ENCODE data around the gene KCNN4.

Gene KCNN4

DNA sequence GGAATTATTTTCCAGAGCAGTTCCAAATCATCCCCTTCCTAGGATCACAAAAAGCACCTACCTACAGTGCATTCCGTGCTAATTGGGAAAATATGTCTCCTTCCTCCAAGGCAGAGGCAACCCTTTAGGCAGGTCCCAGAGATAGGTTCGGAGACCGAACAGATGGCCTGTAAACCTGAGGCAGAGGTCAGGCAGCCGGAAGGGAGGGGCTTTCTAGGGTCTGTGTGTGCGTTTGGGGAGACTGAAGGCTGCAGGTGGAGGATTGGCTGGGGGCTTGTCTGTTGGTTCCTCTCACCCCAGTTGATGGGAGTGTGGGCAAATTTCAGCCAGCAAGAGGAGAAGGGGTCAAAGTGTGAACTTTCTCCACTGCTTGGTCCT lies 7.1 kb downstream of the KCNN4 start:
- TF ChIP-seq, protein P1, sequence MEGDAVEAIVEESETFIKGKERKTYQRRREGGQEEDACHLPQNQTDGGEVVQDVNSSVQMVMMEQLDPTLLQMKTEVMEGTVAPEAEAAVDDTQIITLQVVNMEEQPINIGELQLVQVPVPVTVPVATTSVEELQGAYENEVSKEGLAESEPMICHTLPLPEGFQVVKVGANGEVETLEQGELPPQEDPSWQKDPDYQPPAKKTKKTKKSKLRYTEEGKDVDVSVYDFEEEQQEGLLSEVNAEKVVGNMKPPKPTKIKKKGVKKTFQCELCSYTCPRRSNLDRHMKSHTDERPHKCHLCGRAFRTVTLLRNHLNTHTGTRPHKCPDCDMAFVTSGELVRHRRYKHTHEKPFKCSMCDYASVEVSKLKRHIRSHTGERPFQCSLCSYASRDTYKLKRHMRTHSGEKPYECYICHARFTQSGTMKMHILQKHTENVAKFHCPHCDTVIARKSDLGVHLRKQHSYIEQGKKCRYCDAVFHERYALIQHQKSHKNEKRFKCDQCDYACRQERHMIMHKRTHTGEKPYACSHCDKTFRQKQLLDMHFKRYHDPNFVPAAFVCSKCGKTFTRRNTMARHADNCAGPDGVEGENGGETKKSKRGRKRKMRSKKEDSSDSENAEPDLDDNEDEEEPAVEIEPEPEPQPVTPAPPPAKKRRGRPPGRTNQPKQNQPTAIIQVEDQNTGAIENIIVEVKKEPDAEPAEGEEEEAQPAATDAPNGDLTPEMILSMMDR (IDR thresholded peaks at IDR 0.05; ENCODE audit: insufficient read depth, low read depth, low read length, missing control alignments) = no peak
- DNase-seq (ENCODE audit: low read depth) = no peak
- H3K4me3 ChIP-seq (ENCODE audit: low read length) = no peak overlapping the region

GRCh38 chr19:43769256-43769655 lies 11.5 kb downstream of the KCNN4 start:
- no peak for DNase-seq (ENCODE audit: low read depth)
- H3K4me3 ChIP-seq (ENCODE audit: low read length) = no peak overlapping the region
- TF ChIP-seq, protein P1 (IDR thresholded peaks at IDR 0.05; ENCODE audit: insufficient read depth, low read depth, low read length, missing control alignments) = no peak

GRCh38 chr19:43768273-43769050 lies 12.3 kb downstream of the KCNN4 start:
- no peak overlapping the region for H3K4me3 ChIP-seq (ENCODE audit: low read length)
- TF ChIP-seq, protein P1 (IDR thresholded peaks at IDR 0.05; ENCODE audit: insufficient read depth, low read depth, low read length, missing control alignments) = no peak
- no peak for DNase-seq (ENCODE audit: low read depth)

GRCh38 chr19:43767818-43768217 lies 13.0 kb downstream of the KCNN4 start:
- DNase-seq (ENCODE audit: low read depth) = no peak
- H3K4me3 ChIP-seq (ENCODE audit: low read length) = no peak overlapping the region
- TF ChIP-seq, protein P1 (IDR thresholded peaks at IDR 0.05; ENCODE audit: insufficient read depth, low read depth, low read length, missing control alignments) = no peak

- TF ChIP-seq, protein P1 (IDR thresholded peaks at IDR 0.05; ENCODE audit: insufficient read depth, low read depth, low read length, missing control alignments) = no peak
- H3K4me3 ChIP-seq (ENCODE audit: low read length) = no peak overlapping the region
- no peak for DNase-seq (ENCODE audit: low read depth)
Measured at GRCh38 chr19:43767316-43767715, 13.5 kb downstream of the KCNN4 start.

DNA sequence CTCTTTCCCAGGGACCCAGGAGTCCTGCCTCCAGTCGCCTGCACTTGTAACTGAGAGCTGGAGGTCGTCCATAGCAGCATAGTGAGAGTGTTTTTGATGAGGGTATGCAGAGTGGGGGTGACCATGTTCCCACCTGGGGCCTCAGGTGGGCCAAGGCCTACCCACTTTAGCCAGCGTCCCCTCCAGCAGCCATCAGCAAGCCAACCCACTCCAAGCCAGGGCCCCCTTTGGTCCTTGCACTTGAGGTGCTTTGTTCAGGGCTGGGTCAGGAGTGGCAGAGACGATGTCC lies 14.1 kb downstream of the KCNN4 start:
- no peak for DNase-seq (ENCODE audit: low read depth)
- H3K4me3 ChIP-seq (ENCODE audit: low read length) = no peak overlapping the region
- TF ChIP-seq, protein P1 (IDR thresholded peaks at IDR 0.05; ENCODE audit: insufficient read depth, low read depth, low read length, missing control alignments) = no peak

Data from epithelial cell of esophagus (primary cell).